ENCODE results near the gene SRCAP. TPM values are rescaled to one million over a fixed set of nuclear protein-coding genes. Genes with fewer than 3 reads are reported as not detected.

Gene SRCAP
- total RNA-seq, 1 experiment from 2014 or later, result 60.7 TPM

DNA sequence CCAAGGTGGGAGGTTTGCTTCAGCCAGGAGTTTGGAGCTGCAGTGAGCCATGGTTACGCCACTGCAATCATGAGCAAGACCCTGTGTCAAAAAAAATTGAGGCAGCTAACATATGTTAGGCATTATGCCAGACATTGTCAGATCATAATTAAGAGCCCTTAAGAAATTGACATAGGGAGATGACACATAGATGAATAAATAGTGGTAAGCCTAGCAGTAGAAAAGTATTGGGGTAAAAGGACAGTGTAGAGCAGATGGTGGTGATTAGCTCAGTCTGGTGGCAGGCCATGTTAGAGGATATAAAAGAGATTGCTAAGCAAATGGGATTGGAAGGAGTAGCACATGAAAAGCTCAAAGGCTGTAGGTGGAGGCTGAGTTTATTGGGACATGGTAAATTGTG is 22.6 kb downstream of the SRCAP start:
- Mint-ChIP-seq H3K36me3 (ENCODE audit: insufficient read depth, unreplicated experiment) (peaks cover 91% of the 10 kb centered on the region), H3K9me3 (ENCODE audit: unreplicated experiment) (no peaks in the 10 kb centered on the region), H3K27me3 (ENCODE audit: insufficient read depth, unreplicated experiment) (no peaks in the 10 kb centered on the region), H3K27ac (ENCODE audit: low read depth, unreplicated experiment) (peak overlapping the region; percentile 51), H3K4me1 (ENCODE audit: insufficient read depth, unreplicated experiment) (peaks cover 5% of the 10 kb centered on the region), H3K4me3 (ENCODE audit: unreplicated experiment) (no peak overlapping the region)
- CTCF ChIA-PET, result interaction anchor here (1.1 to 1.6 kb wide), 3 partner anchors 19 to 123 kb away, joined by 3 to 10 read pairs (median 5); partner anchors contain the start of gene PHKG2
- POLR2A ChIA-PET, result interaction anchor here (0.8 to 1.2 kb wide), 2 partner anchors 17 to 19 kb away, joined by 3 to 4 read pairs; a partner anchor contains a TSS
- TF ChIP-seq, protein P1, sequence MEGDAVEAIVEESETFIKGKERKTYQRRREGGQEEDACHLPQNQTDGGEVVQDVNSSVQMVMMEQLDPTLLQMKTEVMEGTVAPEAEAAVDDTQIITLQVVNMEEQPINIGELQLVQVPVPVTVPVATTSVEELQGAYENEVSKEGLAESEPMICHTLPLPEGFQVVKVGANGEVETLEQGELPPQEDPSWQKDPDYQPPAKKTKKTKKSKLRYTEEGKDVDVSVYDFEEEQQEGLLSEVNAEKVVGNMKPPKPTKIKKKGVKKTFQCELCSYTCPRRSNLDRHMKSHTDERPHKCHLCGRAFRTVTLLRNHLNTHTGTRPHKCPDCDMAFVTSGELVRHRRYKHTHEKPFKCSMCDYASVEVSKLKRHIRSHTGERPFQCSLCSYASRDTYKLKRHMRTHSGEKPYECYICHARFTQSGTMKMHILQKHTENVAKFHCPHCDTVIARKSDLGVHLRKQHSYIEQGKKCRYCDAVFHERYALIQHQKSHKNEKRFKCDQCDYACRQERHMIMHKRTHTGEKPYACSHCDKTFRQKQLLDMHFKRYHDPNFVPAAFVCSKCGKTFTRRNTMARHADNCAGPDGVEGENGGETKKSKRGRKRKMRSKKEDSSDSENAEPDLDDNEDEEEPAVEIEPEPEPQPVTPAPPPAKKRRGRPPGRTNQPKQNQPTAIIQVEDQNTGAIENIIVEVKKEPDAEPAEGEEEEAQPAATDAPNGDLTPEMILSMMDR (IDR thresholded peaks at IDR 0.05; ENCODE audit: unreplicated experiment), result no peak
- intact Hi-C loops (cut with micrococcal nuclease), result no loop called here
- DNase-seq (ENCODE audit: unreplicated experiment), result no peak
- no TSS peak for BruUV-seq (replicated peaks)

DNA sequence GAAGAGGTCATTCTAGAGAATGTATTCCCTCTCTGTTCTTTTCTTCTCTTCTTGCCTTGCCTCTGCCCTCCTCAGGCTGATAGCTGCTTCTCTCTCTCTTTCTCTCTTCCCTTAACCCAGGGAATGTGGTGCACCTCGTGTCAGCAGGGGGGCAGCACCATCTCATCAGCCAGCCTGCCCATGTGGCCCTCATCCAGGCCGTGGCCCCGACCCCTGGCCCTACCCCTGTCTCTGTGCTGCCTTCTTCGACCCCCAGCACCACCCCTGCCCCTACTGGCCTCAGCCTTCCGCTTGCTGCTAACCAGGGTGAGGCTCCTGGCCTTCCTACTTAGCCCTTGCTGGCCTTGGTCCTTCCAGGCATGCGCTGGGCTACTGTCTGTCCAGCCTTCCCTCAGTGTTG is 23.5 kb downstream of the SRCAP start:
- TF ChIP-seq, protein P1 (IDR thresholded peaks at IDR 0.05; ENCODE audit: unreplicated experiment), result no peak
- intact Hi-C loops (cut with micrococcal nuclease), result no loop called here
- no peak overlapping the region for H3K4me3 Mint-ChIP-seq (ENCODE audit: unreplicated experiment)
- DNase-seq (ENCODE audit: unreplicated experiment), result no peak
- H3K9me3 Mint-ChIP-seq (ENCODE audit: unreplicated experiment), result no peaks in the 10 kb centered on the region
- H3K27me3 Mint-ChIP-seq (ENCODE audit: insufficient read depth, unreplicated experiment), result no peaks in the 10 kb centered on the region
- ChIA-PET CTCF (interaction anchor here (0.9 to 1.6 kb wide), 4 partner anchors 9 to 122 kb away, joined by 3 to 10 read pairs (median 4); partner anchors contain the start of gene PHKG2), POLR2A (interaction anchor here (0.6 to 1.2 kb wide), 4 partner anchors 16 to 786 kb away, joined by 3 to 4 read pairs (median 4); a partner anchor contains a TSS)
- H3K27ac Mint-ChIP-seq (ENCODE audit: low read depth, unreplicated experiment), result no peak overlapping the region
- H3K36me3 Mint-ChIP-seq (ENCODE audit: insufficient read depth, unreplicated experiment), result peaks cover 91% of the 10 kb centered on the region
- BruUV-seq (replicated peaks), result no TSS peak
- peaks cover 5% of the 10 kb centered on the region for H3K4me1 Mint-ChIP-seq (ENCODE audit: insufficient read depth, unreplicated experiment)

DNA sequence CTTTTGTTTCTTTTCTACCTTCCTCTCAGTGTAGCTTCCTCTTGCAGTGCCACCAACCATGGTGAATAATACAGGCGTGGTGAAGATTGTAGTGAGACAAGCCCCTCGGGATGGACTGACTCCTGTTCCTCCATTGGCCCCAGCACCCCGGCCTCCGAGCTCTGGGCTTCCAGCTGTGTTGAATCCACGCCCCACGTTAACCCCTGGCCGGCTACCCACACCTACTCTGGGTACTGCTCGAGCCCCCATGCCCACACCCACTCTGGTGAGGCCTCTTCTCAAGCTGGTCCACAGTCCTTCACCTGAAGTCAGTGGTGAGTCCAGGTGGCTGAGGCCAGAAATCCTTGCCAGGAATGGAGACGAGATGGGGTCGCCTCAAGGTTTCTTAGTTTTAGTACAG is 23.9 kb downstream of the SRCAP start:
- Mint-ChIP-seq H3K9me3 (ENCODE audit: unreplicated experiment) (no peaks in the 10 kb centered on the region), H3K36me3 (ENCODE audit: insufficient read depth, unreplicated experiment) (peaks cover 91% of the 10 kb centered on the region), H3K27me3 (ENCODE audit: insufficient read depth, unreplicated experiment) (no peaks in the 10 kb centered on the region), H3K4me1 (ENCODE audit: insufficient read depth, unreplicated experiment) (peaks cover 5% of the 10 kb centered on the region), H3K4me3 (ENCODE audit: unreplicated experiment) (no peak overlapping the region), H3K27ac (ENCODE audit: low read depth, unreplicated experiment) (no peak overlapping the region)
- BruUV-seq (replicated peaks), result no TSS peak
- TF ChIP-seq, protein P1 (IDR thresholded peaks at IDR 0.05; ENCODE audit: unreplicated experiment), result no peak
- no peak for DNase-seq (ENCODE audit: unreplicated experiment)
- CTCF ChIA-PET, result interaction anchor here (0.9 to 1.6 kb wide), 2 partner anchors 9 to 25 kb away, joined by 3 to 5 read pairs; partner anchors contain the start of gene PHKG2
- intact Hi-C loops (cut with micrococcal nuclease), result no loop called here
- POLR2A ChIA-PET, result interaction anchor here (1.2 kb wide), 1 partner anchor 17 kb away, joined by 4 read pairs; a partner anchor contains a TSS

DNA sequence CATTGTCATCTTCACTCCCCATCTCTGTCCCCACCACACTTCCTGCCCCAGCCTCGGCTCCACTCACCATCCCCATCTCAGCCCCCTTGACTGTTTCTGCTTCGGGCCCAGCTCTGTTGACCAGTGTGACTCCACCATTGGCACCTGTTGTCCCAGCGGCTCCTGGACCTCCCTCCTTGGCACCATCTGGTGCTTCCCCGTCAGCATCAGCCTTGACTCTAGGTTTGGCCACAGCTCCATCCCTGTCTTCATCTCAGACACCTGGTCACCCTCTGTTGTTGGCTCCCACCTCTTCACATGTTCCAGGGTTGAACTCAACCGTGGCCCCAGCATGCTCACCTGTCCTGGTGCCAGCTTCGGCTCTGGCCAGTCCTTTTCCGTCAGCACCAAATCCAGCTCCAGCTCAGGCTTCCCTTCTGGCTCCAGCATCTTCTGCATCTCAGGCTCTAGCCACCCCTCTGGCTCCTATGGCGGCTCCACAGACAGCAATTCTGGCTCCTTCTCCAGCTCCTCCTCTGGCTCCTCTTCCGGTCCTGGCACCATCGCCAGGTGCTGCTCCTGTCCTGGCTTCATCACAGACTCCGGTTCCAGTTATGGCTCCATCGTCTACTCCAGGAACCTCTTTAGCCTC is 24.9 kb downstream of the SRCAP start:
- no peak for DNase-seq (ENCODE audit: unreplicated experiment)
- POLR2A ChIA-PET, result interaction anchor here (0.6 to 1.7 kb wide), 6 partner anchors 8 to 289 kb away, joined by 4 to 5 read pairs (median 4); partner anchors contain the start of gene PHKG2
- CTCF ChIA-PET, result interaction anchor here (0.7 to 1.2 kb wide), 3 partner anchors 11 to 431 kb away, joined by 3 to 5 read pairs (median 3); no protein-coding TSS in a partner anchor

More for the DNA sequence above, 24.9 kb downstream of the SRCAP start:
- TF ChIP-seq, protein P1 (IDR thresholded peaks at IDR 0.05; ENCODE audit: unreplicated experiment), result no peak
- H3K4me1 Mint-ChIP-seq (ENCODE audit: insufficient read depth, unreplicated experiment), result peaks cover 5% of the 10 kb centered on the region
- BruUV-seq (replicated peaks), result TSS peak; percentile 18
- H3K4me3 Mint-ChIP-seq (ENCODE audit: unreplicated experiment), result no peak overlapping the region
- no peaks in the 10 kb centered on the region for H3K9me3 Mint-ChIP-seq (ENCODE audit: unreplicated experiment)
- intact Hi-C loops (cut with micrococcal nuclease), result no loop called here
- peaks cover 91% of the 10 kb centered on the region for H3K36me3 Mint-ChIP-seq (ENCODE audit: insufficient read depth, unreplicated experiment)
- no peaks in the 10 kb centered on the region for H3K27me3 Mint-ChIP-seq (ENCODE audit: insufficient read depth, unreplicated experiment)
- no peak overlapping the region for H3K27ac Mint-ChIP-seq (ENCODE audit: low read depth, unreplicated experiment)
